K562 (cell line): ENCODE results near the gene TOMT.

ENCODE experiments used
- CBFB ChIP-seq: sonication (generic); formaldehyde crosslinking; IDR thresholded peaks from 2 replicates; pipeline ENCODE4 v1.4.0; 2020; ENCODE audit warnings: mild to moderate bottlenecking, missing genetic modification reagents
- KDM5B ChIP-seq: fragments of 200-600 bp; sonication (generic); IDR thresholded peaks from 2 replicates; pipeline ENCODE4 v1.6.1; 2012; ENCODE audit warnings: low read depth, mild to moderate bottlenecking, moderate library complexity, low read length, control low read depth, inconsistent platforms; ENCODE audit not compliant: insufficient replicate concordance
- KLF16 ChIP-seq: IDR thresholded peaks from 2 replicates; pipeline ENCODE4 v1.6.1; 2016; ENCODE audit warnings: antibody characterized with exemption
- MTA1 ChIP-seq: fragments of 450-650 bp; IDR thresholded peaks from 2 replicates; pipeline ENCODE4 v1.6.1; 2017; ENCODE audit warnings: borderline replicate concordance
- TF ChIP-seq, protein P1 (sequence below): sonication (generic); formaldehyde crosslinking; IDR thresholded peaks from 2 replicates; pipeline ENCODE4 v1.4.0; 2020; ENCODE audit warnings: mild to moderate bottlenecking, missing genetic modification reagents
- TF ChIP-seq, protein P2 (sequence below), 3 experiments: IDR thresholded peaks in 2 of 3; conservative IDR thresholded peaks in 1 of 3; 2 replicates each; pipeline ENCODE4 v1.5.1; 2011 to 2012; ENCODE audit warnings: low read length in 3 of 3, mild to moderate bottlenecking in 3 of 3, control low read depth in 2 of 3, improper control_type of control experiment in 1 of 3, inconsistent platforms in 1 of 3, low read depth in 1 of 3, mixed read lengths in 1 of 3, moderate library complexity in 1 of 3; ENCODE audit not compliant: insufficient read depth in 2 of 3

DNA sequence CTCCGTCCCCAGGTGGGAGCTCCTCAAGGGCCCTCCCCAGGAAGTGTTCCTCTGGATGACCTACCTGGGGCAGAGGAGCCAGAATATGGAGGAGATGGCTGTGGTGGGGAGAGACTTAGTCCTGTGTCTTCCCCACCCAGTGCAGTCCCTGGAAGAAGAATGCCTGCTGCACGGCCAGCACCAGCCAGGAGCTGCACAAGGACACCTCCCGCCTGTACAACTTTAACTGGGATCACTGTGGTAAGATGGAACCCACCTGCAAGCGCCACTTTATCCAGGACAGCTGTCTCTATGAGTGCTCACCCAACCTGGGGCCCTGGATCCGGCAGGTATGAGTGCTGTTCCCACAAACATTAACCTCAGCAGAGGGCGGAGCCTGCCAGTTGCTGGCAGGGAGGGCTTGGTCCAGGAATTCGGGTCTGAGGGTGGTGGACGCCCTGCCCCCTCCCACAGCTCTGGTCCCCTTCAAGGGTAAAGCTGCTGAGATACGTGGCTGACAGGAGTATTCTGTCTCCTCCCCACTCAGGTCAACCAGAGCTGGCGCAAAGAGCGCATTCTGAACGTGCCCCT, 33.2 kb downstream of the TOMT start:
- TF ChIP-seq CBFB (no peak), KLF16 (no peak), MTA1 (no peak), KDM5B (no peak)
- TF ChIP-seq, protein P1, sequence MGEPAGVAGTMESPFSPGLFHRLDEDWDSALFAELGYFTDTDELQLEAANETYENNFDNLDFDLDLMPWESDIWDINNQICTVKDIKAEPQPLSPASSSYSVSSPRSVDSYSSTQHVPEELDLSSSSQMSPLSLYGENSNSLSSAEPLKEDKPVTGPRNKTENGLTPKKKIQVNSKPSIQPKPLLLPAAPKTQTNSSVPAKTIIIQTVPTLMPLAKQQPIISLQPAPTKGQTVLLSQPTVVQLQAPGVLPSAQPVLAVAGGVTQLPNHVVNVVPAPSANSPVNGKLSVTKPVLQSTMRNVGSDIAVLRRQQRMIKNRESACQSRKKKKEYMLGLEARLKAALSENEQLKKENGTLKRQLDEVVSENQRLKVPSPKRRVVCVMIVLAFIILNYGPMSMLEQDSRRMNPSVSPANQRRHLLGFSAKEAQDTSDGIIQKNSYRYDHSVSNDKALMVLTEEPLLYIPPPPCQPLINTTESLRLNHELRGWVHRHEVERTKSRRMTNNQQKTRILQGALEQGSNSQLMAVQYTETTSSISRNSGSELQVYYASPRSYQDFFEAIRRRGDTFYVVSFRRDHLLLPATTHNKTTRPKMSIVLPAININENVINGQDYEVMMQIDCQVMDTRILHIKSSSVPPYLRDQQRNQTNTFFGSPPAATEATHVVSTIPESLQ (CRISPR knock-in tag): no peak
- TF ChIP-seq, protein P2, sequence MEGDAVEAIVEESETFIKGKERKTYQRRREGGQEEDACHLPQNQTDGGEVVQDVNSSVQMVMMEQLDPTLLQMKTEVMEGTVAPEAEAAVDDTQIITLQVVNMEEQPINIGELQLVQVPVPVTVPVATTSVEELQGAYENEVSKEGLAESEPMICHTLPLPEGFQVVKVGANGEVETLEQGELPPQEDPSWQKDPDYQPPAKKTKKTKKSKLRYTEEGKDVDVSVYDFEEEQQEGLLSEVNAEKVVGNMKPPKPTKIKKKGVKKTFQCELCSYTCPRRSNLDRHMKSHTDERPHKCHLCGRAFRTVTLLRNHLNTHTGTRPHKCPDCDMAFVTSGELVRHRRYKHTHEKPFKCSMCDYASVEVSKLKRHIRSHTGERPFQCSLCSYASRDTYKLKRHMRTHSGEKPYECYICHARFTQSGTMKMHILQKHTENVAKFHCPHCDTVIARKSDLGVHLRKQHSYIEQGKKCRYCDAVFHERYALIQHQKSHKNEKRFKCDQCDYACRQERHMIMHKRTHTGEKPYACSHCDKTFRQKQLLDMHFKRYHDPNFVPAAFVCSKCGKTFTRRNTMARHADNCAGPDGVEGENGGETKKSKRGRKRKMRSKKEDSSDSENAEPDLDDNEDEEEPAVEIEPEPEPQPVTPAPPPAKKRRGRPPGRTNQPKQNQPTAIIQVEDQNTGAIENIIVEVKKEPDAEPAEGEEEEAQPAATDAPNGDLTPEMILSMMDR (IDR thresholded peaks at IDR 0.05 in 2 of 3, conservative IDR thresholded peaks at IDR 0.05 in 1 of 3; ENCODE audit: insufficient read depth in 2 of 3, low read depth in 1 of 3, low read length in 3 of 3): no peak
